AG20443 (cell line): ENCODE results near the gene LBR.
"Not testable (repeated sequence)": the region's sequence is repeated elsewhere in the genome, so short reads cannot be mapped to it uniquely, and the experiment has no call there.

Experiments
- DNase-seq: peaks from one replicate; pipeline ENCODE4 v3.0.0; 2012; ENCODE audit warnings: low spot score, mixed read lengths

LBR gene

DNA sequence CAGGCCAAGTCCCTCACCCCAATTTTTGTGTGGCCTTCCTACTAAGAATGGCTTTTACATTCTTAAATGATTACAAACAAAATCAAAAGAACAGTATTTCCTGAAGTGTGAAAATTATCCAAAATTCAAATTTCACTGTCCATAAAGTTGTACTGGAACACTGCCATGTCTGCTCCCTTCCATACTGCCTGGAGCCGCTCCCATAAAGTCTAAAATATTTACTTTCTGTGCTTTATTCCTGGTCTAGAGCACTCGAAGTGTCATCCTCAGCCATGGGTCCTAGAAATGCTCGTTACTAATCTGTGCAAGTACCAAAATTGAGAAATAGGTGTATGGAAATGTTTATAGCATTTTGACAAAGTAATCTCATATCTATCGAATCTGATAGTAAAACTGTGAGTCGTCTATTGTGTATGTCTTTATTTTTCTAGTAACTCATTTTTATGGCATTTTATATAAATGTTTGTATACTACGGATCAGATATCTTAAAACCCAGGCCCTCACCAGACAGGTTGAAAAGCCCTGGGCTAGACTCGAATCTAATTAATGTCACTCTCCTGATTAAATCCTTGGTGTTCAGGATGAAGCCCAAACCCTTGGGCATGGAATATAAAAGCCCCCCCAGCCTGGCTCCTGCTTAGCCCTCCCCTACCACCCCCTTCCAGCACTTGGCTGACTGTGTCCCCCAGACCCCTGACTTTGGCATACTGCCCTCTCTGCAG is 4.9 kb downstream of the LBR start:
- no peak for DNase-seq

DNA sequence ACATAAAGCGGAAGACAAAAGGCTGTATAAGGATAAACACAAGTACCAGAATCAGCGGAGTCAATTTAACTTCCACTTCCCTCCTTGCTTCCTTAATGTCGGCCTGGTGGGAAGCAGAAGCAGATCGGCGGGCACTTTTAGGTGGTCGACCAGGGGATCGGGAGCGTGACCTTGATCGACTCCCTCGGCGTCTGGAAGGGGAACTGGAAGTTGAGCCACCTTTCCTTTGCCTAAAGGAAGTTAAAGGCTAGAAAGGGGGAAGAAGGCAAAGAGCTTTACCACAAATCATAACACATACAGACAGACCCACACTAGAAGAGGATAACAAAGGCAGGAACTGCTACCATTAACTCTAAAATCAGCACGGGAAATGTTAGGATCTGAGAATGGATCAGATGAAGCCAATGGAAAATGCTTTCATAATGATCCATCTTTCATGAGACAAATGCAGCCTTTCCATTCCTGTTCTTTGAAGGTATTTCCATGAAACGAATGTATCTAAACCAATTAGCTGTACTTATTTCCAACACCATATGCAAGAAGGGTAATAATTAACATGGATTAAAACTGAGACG is 5.7 kb downstream of the LBR start:
- DNase-seq, result no peak

- no peak for DNase-seq
These were observed 9.2 kb downstream of the LBR start for GRCh38 chr1:225418598-225418997.

DNA sequence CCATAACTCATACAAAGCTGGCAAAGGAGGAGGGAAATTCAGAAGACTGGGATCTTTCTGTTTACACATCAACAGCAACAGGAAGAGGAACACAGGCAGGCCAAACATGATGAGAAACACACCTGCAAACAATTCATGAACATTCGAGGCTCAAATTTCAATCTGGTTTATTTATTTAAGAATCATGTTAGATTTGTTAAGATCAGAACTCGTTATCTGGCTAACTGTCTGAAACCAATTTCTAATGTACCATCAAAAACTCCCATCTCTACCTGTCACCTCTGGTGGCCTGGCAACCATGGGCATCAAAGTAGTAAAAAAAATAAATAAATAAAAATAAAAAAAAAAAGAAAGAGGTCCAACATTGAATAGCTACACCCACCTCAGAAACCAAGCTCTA is 9.8 kb downstream of the LBR start:
- DNase-seq, result no peak

DNA sequence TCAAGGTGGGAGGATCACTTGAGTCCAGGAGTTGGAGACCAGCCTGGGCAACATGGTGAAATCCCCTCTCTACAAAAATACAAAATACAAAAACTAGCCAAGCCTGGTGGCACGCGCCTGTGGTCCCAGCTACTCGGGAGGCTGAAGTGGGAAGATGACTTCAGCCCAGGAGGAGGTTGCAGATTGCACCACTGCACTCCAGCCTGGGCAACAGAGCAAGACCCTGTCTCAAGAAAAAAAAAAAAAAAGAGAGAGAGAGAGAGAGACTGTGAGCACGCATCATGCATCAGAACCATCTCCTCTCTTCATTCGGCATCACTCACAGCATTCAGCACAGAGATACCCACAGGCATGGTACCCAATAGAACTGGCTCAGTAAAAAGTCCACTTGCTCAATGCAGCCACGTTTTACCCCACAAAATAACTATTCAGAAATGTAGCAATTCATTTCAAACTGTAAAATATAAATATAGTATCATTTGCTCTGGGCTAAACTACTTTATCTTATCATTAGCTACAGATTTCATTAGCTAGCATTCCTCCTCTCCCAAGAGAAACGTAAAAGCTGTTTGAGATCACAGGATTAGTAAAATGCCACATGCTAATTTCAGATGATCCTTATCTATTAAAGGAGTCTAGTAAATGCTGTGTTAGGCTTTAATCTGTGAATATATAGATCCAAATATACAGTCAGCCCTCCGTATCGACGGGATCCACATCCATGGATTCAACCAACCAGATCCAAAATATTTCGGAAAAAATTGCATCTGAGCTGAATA is 11.7 kb downstream of the LBR start:
- DNase-seq, result no peak

GRCh38 chr1:225415307-225415706 is 12.5 kb downstream of the LBR start:
- DNase-seq, result no peak

GRCh38 chr1:225413708-225414375 is 14.0 kb downstream of the LBR start:
- DNase-seq, result no peak

- no peak for DNase-seq
These were observed 15.0 kb downstream of the LBR start for GRCh38 chr1:225412803-225413351.

GRCh38 chr1:225412321-225412720 is 15.5 kb downstream of the LBR start:
- DNase-seq, result no peak

- no peak for DNase-seq
These were observed 17.8 kb downstream of the LBR start for GRCh38 chr1:225410036-225410435.

DNA sequence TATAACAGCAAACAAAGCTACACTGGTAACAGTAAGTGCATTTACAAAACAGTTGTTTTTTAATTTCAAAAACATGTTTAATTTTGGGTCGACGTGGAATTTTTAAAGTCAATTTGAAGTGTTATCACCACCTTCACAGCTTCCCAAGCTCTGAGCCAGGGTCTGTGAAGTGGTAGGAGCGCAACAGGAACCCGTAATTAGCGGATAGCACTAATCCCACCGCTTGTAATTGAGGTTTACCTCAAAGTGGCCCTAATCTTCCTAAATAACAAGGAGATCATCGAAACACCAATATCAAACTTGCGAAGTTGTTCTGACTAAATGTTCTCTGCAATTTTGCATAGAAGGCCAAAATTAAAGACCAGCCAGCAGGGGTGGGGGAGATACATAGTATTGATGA is 18.8 kb downstream of the LBR start:
- no peak for DNase-seq

GRCh38 chr1:225408249-225408648 is 19.6 kb downstream of the LBR start:
- DNase-seq, result no peak

DNA sequence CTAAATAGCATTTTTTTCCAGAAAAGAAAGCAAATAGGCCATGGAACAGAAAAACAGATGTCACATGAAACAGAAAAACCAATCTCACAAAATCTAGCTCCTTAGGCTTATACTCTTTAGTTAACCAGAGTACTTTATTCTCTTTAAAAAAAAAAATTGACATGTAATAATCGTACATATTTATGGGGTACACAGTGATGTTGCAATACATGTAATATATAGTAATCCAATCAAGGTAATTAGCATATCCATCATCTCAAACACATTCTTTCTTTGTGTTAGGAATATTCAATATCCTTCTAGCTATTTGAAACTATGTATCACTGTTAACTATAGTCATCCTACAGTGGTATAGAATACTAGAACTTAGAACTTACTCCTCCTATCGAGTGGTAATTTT is 20.1 kb downstream of the LBR start:
- no peak for DNase-seq

DNA sequence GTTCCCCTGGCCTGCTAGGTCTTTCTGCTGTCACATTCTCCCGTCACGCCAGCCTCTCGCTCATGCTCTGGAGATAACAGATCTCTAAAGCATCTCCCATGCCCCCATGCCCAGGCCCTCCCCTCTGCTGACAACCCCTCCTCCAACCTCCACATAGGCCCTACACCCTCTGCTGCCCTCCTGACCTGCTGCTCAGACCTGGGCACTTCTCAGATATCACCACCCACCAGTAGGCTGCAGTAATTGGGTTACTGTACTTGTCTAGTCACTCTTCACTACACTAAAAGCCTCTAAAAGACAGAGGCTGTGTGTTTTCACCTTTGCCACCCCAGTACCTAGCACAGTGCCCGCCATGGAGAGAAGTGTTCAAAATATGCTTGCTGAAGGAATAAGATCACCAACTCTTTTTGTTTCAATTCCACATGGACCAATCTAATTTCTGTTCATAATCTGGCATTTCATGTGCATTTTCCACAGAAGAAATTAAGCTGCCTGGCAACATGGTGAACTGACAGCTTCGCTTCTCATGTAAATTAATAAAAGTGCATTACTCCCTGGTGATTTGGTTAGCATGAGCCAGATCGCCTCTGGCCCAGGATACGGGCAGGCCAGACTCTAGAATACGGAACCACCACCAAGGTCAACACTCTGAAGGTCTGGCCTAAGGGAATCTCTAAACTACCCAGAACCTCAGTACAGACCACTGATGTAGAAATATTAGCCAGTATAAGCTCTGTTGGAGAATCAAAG is 20.7 kb downstream of the LBR start:
- no peak for DNase-seq

GRCh38 chr1:225400968-225401367 is 26.9 kb downstream of the LBR start:
- DNase-seq, result no peak

DNA sequence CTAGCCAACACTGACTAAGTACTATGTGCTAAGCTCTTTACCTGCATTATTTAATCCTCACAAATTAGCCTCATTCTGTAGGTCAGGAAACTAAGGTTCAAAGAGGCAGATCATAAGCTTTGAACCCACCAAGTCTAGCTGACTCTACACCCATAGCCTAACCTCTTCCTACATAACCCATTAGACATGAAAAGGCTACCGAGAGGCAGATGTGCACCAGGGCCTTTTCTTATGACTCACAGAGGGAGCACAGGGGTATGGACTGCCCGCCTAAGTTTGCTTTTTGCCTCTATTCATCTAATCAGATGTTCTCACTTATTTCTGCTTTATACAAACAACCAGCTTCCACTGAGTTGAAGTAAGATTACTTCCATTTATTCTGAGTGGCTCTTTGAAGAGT is 31.5 kb downstream of the LBR start:
- no peak for DNase-seq

GRCh38 chr1:225389843-225390242 is 38.0 kb downstream of the LBR start:
- DNase-seq, result no peak

DNA sequence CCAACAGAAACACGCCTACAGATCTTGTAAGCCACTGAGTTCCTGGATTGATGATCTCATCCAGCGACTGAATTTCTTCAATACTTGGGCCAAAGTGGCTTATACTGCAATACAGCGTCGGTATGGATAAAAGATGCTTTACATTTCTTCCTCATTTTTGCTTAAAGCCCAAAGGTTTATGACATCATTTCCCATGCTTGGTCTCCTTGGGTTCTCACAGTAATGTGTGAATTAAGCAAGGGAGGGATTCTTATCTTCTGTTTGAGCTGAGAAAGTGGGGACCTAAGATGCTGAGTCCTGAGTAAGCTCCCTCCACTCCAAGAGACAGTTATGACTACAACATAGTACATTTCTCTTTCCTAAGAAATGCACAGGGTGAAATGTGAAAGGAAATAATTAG is 39.5 kb downstream of the LBR start:
- DNase-seq, result no peak

- not testable (repeated sequence) for DNase-seq
These were observed 41.0 kb downstream of the LBR start for GRCh38 chr1:225386860-225387259.

GRCh38 chr1:225380691-225381090 is 47.1 kb downstream of the LBR start:
- no peak for DNase-seq

DNA sequence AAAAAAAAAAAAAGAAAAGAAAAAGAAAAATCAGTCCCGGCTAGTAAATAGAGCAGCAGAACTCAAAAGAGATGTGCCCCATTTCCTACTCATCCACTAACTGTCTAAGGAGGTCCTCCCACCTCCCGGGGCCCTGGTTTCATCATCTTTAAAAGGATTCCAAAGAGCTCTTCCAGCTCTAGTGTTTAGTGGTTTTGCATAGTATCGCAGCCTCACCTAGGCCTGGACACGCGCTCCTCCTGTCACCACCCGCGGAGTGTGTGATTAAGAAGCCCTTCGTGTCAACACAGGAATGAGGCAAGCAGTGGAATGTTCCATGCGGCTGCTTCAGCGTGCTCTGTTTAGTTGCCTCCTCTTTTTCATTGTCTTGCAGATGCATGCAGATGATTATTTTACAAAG is 49.0 kb downstream of the LBR start:
- peak; percentile 87 for DNase-seq

DNA sequence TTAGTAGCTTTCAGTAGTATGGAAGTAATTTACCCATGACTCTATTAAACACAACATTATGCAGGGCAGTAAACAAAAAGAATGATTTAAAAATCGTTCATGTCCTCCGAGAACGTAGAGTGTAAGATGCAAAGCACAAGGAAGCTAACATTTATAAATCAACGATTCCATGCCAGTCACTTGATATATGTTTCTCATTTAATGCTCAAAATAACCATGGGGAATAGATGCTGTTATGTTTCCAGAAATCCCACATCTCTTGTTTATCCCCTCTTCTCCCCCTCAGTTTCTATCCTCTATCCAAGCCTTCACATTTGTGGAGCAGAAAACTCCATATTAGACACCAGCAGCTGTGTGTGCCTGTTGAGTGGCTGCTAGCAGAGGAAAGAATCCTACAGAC is 52.8 kb downstream of the LBR start:
- DNase-seq, result no peak
